Muscle of arm (tissue), 12 donors: ENCODE measurements around the gene CD248. TPM values are rescaled to one million over a fixed set of nuclear protein-coding genes. Genes with fewer than 3 reads are reported as not detected.

ENCODE experiments used
- polyA plus RNA-seq, 12 donors: library from polyadenylated mRNA; unstranded; fragments of 120-200 nt; gene quantifications; one replicate each; pipeline ENCODE4 v1.2.1, GENCODE V29; 2013; ENCODE audit not compliant: insufficient read length in 12 of 12

Gene CD248
- polyA plus RNA-seq, 12 donors: 58.8 to 208 (median 73.9) TPM; not detected in 1

Other genes with a start within 250 kb of the CD248 start
- gene PACS1, start 246.8 kb downstream of the CD248 start, polyA plus RNA-seq: 100 to 1,000 TPM in 1 of 12 donors, 10 to 100 TPM in 11; 29.9 to 128 (median 33.8) TPM
- gene KLC2, start 59.3 kb downstream of the CD248 start, polyA plus RNA-seq: 10 to 100 TPM in 10 of 12 donors, 1 to 10 TPM in 1, not detected in 1; 8.3 to 21.6 (median 14.8) TPM
- 100 to 1,000 TPM in 2 of 12 donors, 10 to 100 TPM in 9, not detected in 1; 74.0 to 118 (median 89.9) TPM for gene RAB1B, start 48.4 kb downstream of the CD248 start, polyA plus RNA-seq
- 1 to 10 TPM in 11 of 12 donors, not detected in 1; 1.6 to 9.4 (median 4.7) TPM for gene CNIH2, start 38.9 kb downstream of the CD248 start, polyA plus RNA-seq
- 100 to 1,000 TPM in 1 of 12 donors, 10 to 100 TPM in 10, not detected in 1; 30.1 to 132 (median 40.9) TPM for gene YIF1A, start 27.9 kb downstream of the CD248 start, polyA plus RNA-seq
- gene TMEM151A, start 25.1 kb downstream of the CD248 start, polyA plus RNA-seq: under 1 TPM in 1 of 12 donors, not detected in 11; 0.08 TPM
- 10 to 100 TPM in 1 of 12 donors, 1 to 10 TPM in 9, not detected in 2; 4.1 to 11.7 (median 5.9) TPM for gene RIN1, start 19.4 kb upstream of the CD248 start, polyA plus RNA-seq
- 10 to 100 TPM in 11 of 12 donors, not detected in 1; 14.7 to 28.4 (median 19.2) TPM for gene BRMS1, start 28.1 kb upstream of the CD248 start, polyA plus RNA-seq
- 10 to 100 TPM in 11 of 12 donors, not detected in 1; 16.0 to 25.2 (median 20.3) TPM for gene B4GAT1, start 30.6 kb upstream of the CD248 start, polyA plus RNA-seq
- 10 to 100 TPM in 11 of 12 donors, not detected in 1; 13.7 to 38.4 (median 25.3) TPM for gene SLC29A2, start 54.7 kb upstream of the CD248 start, polyA plus RNA-seq
- gene NPAS4, start 104.0 kb upstream of the CD248 start, polyA plus RNA-seq: under 1 TPM in 8 of 12 donors, not detected in 4; 0.07 to 0.58 (median 0.22) TPM
- gene MRPL11, start 121.8 kb upstream of the CD248 start, polyA plus RNA-seq: 10 to 100 TPM in 11 of 12 donors, not detected in 1; 42.2 to 62.4 (median 46.3) TPM
- gene PELI3, start 149.9 kb upstream of the CD248 start, polyA plus RNA-seq: 1 to 10 TPM in 11 of 12 donors, not detected in 1; 4.2 to 10.0 (median 5.2) TPM
- gene DPP3, start 163.4 kb upstream of the CD248 start, polyA plus RNA-seq: 10 to 100 TPM in 11 of 12 donors, not detected in 1; 15.5 to 45.8 (median 21.7) TPM
- gene BBS1, start 193.6 kb upstream of the CD248 start, polyA plus RNA-seq: 10 to 100 TPM in 11 of 12 donors, not detected in 1; 15.8 to 34.2 (median 20.8) TPM
- gene ZDHHC24, start 229.0 kb upstream of the CD248 start, polyA plus RNA-seq: 1 to 10 TPM in 11 of 12 donors, not detected in 1; 2.9 to 8.1 (median 4.9) TPM
- 100 to 1,000 TPM in 5 of 12 donors, 10 to 100 TPM in 6, not detected in 1; 26.5 to 263 (median 61.4) TPM for gene ACTN3, start 229.9 kb upstream of the CD248 start, polyA plus RNA-seq